HepG2 (cell line): ENCODE measurements around the gene SRRM3. TPM values are rescaled to one million over a fixed set of nuclear protein-coding genes. Genes with fewer than 3 reads are reported as not detected.

ENCODE experiments used
- ATAC-seq: fragments of 200-7000 bp; cut with Tn5 transposase; 3 replicates; pipeline ENCODE4 v1.9.1; 2020; ENCODE audit warnings: mild to moderate bottlenecking, moderate library complexity
- BruUV-seq: library from RNA; stranded (reverse); fragments of 400-500 nt; replicated peaks from 2 replicates; lab custom pipeline; 2021; lab: Mats Ljungman, UMichigan
- CTCF ChIA-PET: fragments of 300-600 bp; formaldehyde crosslinking; extraction: SDS; loops from one replicate; lab custom pipeline; 2021; ENCODE audit warnings: low total read pairs, inconsistent platforms, low intra/inter-chr PET ratio; lab: Yijun Ruan, JAX
- POLR2A ChIA-PET: fragments of 350-600 bp; sonication (Branson Sonifier 250); formaldehyde crosslinking; loops from one replicate; lab custom pipeline; 2020; ENCODE audit warnings: antibody characterized with exemption, inconsistent platforms; lab: Yijun Ruan, JAX
- DNase-seq: peaks from one replicate; pipeline ENCODE4 v3.0.0-alpha.2; 2015; ENCODE audit warnings: low spot score
- FAIRE-seq: peaks from 3 replicates; lab custom pipeline; 2011; peaks lifted over from hg19 to GRCh38; lab: Jason Lieb, UNC
- H2AFZ ChIP-seq: one replicate; pipeline ENCODE4 v1.6.1; 2011; ENCODE audit warnings: low read length, inconsistent platforms
- H3K27ac ChIP-seq: fragments of 300-600 bp; 3 replicates; pipeline ENCODE4 v1.8.0; 2011; ENCODE audit warnings: mixed run types, mild to moderate bottlenecking, mixed read lengths, low read length, inconsistent platforms; ENCODE audit not compliant: insufficient read depth; ENCODE audit errors: extremely low read length
- H3K27me3 ChIP-seq, 2 experiments: fragments of 200-600 bp in 1 of 2; 2 replicates in 1 of 2; 3 replicates in 1 of 2; pipeline versions ENCODE4 v1.6.0 to v1.8.0; 2011; ENCODE audit warnings: low read length in 2 of 2, mild to moderate bottlenecking in 2 of 2, moderate library complexity in 2 of 2, inconsistent platforms in 1 of 2; ENCODE audit not compliant: insufficient read depth in 2 of 2, control insufficient read depth in 1 of 2
- H3K36me3 ChIP-seq, 2 experiments: fragments of 200-600 bp in 1 of 2; replicated peaks in 1 of 2; 2 replicates in 1 of 2; 3 replicates in 1 of 2; pipeline versions ENCODE4 v1.5.1 to v1.8.0; 2011; ENCODE audit warnings: low read length in 2 of 2, inconsistent platforms in 1 of 2; ENCODE audit not compliant: insufficient read depth in 2 of 2, control insufficient read depth in 1 of 2
- H3K4me1 ChIP-seq: 2 replicates; pipeline ENCODE4 v1.5.1; 2012; ENCODE audit warnings: low read length, inconsistent platforms; ENCODE audit not compliant: insufficient read depth
- H3K4me2 ChIP-seq: 2 replicates; pipeline ENCODE4 v1.6.0; 2011; ENCODE audit warnings: low read depth, low read length, inconsistent platforms
- H3K4me3 ChIP-seq, 3 experiments: fragments of 200-600 bp in 1 of 3; sonication (generic), shearing (Covaris generic) in 1 of 3; replicated peaks in 1 of 3; 2 replicates each; pipeline ENCODE4 v1.5.1; 2011 to 2016; ENCODE audit warnings: low read length in 3 of 3, inconsistent platforms in 2 of 3, low read depth in 2 of 3, mild to moderate bottlenecking in 2 of 3, control low read depth in 1 of 3, mixed read lengths in 1 of 3; ENCODE audit not compliant: insufficient read depth in 1 of 3
- H3K79me2 ChIP-seq: one replicate; pipeline ENCODE4 v1.6.1; 2011; ENCODE audit warnings: low read length, inconsistent platforms; ENCODE audit not compliant: insufficient read depth
- H3K9ac ChIP-seq: 2 replicates; pipeline ENCODE4 v1.6.0; 2011; ENCODE audit warnings: mild to moderate bottlenecking, low read depth, low read length, inconsistent platforms; ENCODE audit not compliant: insufficient read depth
- H3K9me3 ChIP-seq: 2 replicates; pipeline ENCODE4 v1.5.1; 2012; ENCODE audit warnings: mild to moderate bottlenecking, low read length
- H4K20me1 ChIP-seq: 2 replicates; pipeline ENCODE4 v1.6.0; 2011; ENCODE audit warnings: inconsistent platforms, mild to moderate bottlenecking, low read length, moderate library complexity; ENCODE audit not compliant: insufficient read depth
- BCL6 ChIP-seq: IDR thresholded peaks from 2 replicates; pipeline ENCODE4 v1.6.1; 2016; ENCODE audit warnings: missing genetic modification reagents, missing compliant biosample characterization
- HCFC1 ChIP-seq: fragments of 150-350 bp; IDR thresholded peaks from 2 replicates; pipeline ENCODE4 v1.6.1; 2014; ENCODE audit warnings: low read depth, low read length
- MEF2D ChIP-seq: sonication (generic); formaldehyde crosslinking; IDR thresholded peaks from 2 replicates; pipeline ENCODE4 v1.5.1; 2020; ENCODE audit warnings: mild to moderate bottlenecking, missing genetic modification reagents
- SUZ12 ChIP-seq: fragments of 150-350 bp; IDR thresholded peaks from 2 replicates; pipeline ENCODE4 v1.6.1; 2014; ENCODE audit warnings: low read depth, low read length
- TCF12 ChIP-seq, 2 experiments: fragments of 450-650 bp in 1 of 2; sonication (generic) in 1 of 2; formaldehyde crosslinking in 1 of 2; IDR thresholded peaks; 2 replicates each; pipeline versions ENCODE4 v1.6.1 to v1.8.0; 2017 to 2022; ENCODE audit warnings: antibody characterized with exemption in 1 of 2, mild to moderate bottlenecking in 1 of 2, missing genetic modification reagents in 1 of 2, moderate library complexity in 1 of 2
- ZEB1 ChIP-seq: IDR thresholded peaks from 2 replicates; pipeline ENCODE4 v1.6.1; 2012; ENCODE audit warnings: mild to moderate bottlenecking, low read depth, inconsistent platforms; ENCODE audit not compliant: insufficient replicate concordance
- ZKSCAN5 ChIP-seq: sonication (generic); formaldehyde crosslinking; IDR thresholded peaks from 2 replicates; pipeline ENCODE4 v1.5.1; 2020; ENCODE audit warnings: mild to moderate bottlenecking, missing genetic modification reagents
- ZNF460 ChIP-seq: sonication (generic); formaldehyde crosslinking; IDR thresholded peaks from 2 replicates; pipeline ENCODE4 v1.5.1; 2020; ENCODE audit warnings: missing genetic modification reagents, mild to moderate bottlenecking, borderline replicate concordance
- ZNF878 ChIP-seq: sonication (generic); formaldehyde crosslinking; IDR thresholded peaks from 2 replicates; pipeline ENCODE4 v1.8.1; 2023; ENCODE audit warnings: mild to moderate bottlenecking, missing genetic modification reagents, moderate library complexity
- WGBS: methylation state at CpG from one replicate; pipeline ENCODE4 v1.1.6; 2017; ENCODE audit warnings: low lambda C conversion rate; 5-methylcytosine and 5-hydroxymethylcytosine counted together
- in situ Hi-C: cut with HindIII; loops from 2 replicates; pipeline ENCODE4 v1.10.0; 2017; ENCODE audit warnings: low pct_unique_long_range_greater_than_20kb; ENCODE audit not compliant: extremely low pct_ligation_motif_present
- intact Hi-C: fragments of 100-400 bp; cut with micrococcal nuclease; formaldehyde crosslinking; loops from one replicate; pipeline ENCODE4 v1.10.0; 2022; ENCODE audit not compliant: unreplicated experiment
- polyA plus RNA-seq, 8 experiments: library from polyadenylated mRNA; depleted of rRNA in 3 of 8; stranded (reverse) in 7 of 8; unstranded in 1 of 8; fragments of >200 nt; fragmentation: Illumina TruSeq in 4 of 8; extraction: Trizol in 4 of 8; gene quantifications; 2 replicates each; pipeline versions ENCODE4 v1.2.1 to v1.2.3, GENCODE V29; 2011 to 2016; ENCODE audit warnings: low read depth in 4 of 8, missing spikeins in 1 of 8, mixed read lengths in 1 of 8; ENCODE audit not compliant: insufficient read depth in 1 of 8
- total RNA-seq, 5 experiments: library from RNA; depleted of rRNA; stranded (reverse); fragments of >200 nt; fragmentation: Illumina TruSeq; extraction: Trizol; gene quantifications; 2 replicates each; pipeline ENCODE4 v1.2.3, GENCODE V29; 2016; ENCODE audit warnings: low read depth in 1 of 5
- TF ChIP-seq, protein P1 (sequence below): sonication (generic); formaldehyde crosslinking; IDR thresholded peaks from 2 replicates; pipeline ENCODE4 v1.8.0; 2022; ENCODE audit warnings: mild to moderate bottlenecking, missing genetic modification reagents, moderate library complexity
- TF ChIP-seq, protein P2 (sequence below), 2 experiments: sonication (generic) in 1 of 2; formaldehyde crosslinking in 1 of 2; IDR thresholded peaks; 2 replicates each; pipeline versions ENCODE4 v1.5.1 to v1.6.1; 2011 to 2020; ENCODE audit warnings: borderline replicate concordance in 1 of 2, low read depth in 1 of 2, low read length in 1 of 2, mild to moderate bottlenecking in 1 of 2, missing genetic modification reagents in 1 of 2, moderate library complexity in 1 of 2

The SRRM3 gene
- total and polyA plus RNA-seq, 2 of the 13 experiments (the other 11 are each of a cell fraction or from before 2014, with no cell fraction given), result 0.13 to 0.54 TPM

DNA sequence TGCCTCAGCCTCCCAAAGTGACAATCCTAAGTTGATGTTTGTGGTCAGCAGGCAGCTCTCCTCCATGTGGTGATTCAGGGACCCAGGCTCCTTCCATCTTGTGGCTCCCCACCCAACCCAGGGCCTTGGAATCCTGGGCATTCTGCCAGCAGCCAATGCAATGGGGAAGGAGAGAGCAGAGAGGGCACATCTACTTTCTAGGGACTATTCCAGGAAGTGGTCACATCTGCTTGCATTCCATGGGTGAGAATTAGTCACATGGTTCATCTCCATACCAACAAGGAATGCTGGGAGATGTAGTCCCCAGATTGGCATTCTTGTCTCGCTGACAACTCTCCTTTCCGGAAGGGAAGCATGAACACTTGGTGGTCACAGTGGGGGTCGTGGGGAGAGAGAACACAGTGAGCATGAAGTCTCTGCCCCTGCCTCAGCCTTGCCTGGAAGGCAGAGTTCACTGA, 9.9 kb upstream of the SRRM3 start (continued):
- TF ChIP-seq ZEB1, result no peak
- TF ChIP-seq, protein P1, sequence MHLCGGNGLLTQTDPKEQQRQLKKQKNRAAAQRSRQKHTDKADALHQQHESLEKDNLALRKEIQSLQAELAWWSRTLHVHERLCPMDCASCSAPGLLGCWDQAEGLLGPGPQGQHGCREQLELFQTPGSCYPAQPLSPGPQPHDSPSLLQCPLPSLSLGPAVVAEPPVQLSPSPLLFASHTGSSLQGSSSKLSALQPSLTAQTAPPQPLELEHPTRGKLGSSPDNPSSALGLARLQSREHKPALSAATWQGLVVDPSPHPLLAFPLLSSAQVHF (CRISPR knock-in tag), result no peak
- peak; percentile 51; the same call in 1 of the 2 replicates for TF ChIP-seq HCFC1
- no peak for TF ChIP-seq ZNF878 (CRISPR knock-in tag)
- TF ChIP-seq, protein P2, sequence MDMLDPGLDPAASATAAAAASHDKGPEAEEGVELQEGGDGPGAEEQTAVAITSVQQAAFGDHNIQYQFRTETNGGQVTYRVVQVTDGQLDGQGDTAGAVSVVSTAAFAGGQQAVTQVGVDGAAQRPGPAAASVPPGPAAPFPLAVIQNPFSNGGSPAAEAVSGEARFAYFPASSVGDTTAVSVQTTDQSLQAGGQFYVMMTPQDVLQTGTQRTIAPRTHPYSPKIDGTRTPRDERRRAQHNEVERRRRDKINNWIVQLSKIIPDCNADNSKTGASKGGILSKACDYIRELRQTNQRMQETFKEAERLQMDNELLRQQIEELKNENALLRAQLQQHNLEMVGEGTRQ (IDR thresholded peaks at IDR 0.05; ENCODE audit: low read depth, low read length), result no peak
- TF ChIP-seq, protein P2 (CRISPR knock-in tag; IDR thresholded peaks at IDR 0.05; ENCODE audit: borderline replicate concordance), result peak; percentile 68; the same call in 1 of the 2 replicates
- TF ChIP-seq BCL6 (CRISPR knock-in tag), result peak; percentile 69
- TF ChIP-seq MEF2D (CRISPR knock-in tag), result no peak
- TF ChIP-seq TCF12 (IDR thresholded peaks at IDR 0.05), result no peak
- no peak for TF ChIP-seq TCF12 (CRISPR knock-in tag; IDR thresholded peaks at IDR 0.05)
- 0 out of 2 replicates have a peak, but pooled peaks have one; percentile 6 for TF ChIP-seq SUZ12

DNA sequence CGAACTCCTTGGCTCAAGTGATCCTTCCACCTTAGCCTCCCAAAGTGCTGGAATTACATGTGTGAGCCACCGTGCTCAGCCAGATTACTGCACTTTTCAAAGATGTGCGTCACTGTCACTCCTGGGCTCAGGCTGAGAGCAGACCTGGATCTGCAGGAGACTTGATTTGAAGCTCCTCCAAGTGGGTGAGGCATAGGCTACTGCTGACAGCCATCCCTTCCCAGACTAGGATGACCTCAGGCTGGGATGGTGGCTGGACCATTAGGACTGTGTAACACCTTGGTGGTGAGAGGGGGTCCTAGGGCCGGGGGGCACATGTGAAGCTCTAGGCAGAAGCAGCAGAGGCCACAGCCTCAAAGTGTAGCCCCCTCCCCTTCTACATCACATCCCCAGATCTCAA, 8.2 kb upstream of the SRRM3 start:
- FAIRE-seq, result no peak
- intact Hi-C loops, result no loop called here
- no peak for ATAC-seq
- Histone ChIP-seq H3K9me3 (no peaks in the 10 kb centered on the region), H2AFZ (no peak overlapping the region), H3K27ac (no peak overlapping the region), H3K79me2 (no peaks in the 10 kb centered on the region), H3K27me3 (peaks cover 0 to 4% of the 10 kb centered on the region in 2 experiments; a peak in 3 of 5 replicates), H3K36me3 (no peaks in the 10 kb centered on the region), H3K4me1 (peaks cover 6% of the 10 kb centered on the region), H3K9ac (no peak overlapping the region), H4K20me1 (no peaks in the 10 kb centered on the region), H3K4me2 (no peak overlapping the region), H3K4me3 (no peak overlapping the region)
- no peak for DNase-seq
- CTCF ChIA-PET, result no interaction called here
- in situ Hi-C loops, result no loop called here
- no TSS peak for BruUV-seq
- no peak for TF ChIP-seq ZKSCAN5 (CRISPR knock-in tag)
- TF ChIP-seq ZNF460 (CRISPR knock-in tag), result 0 out of 2 replicates have a peak, but pooled peaks have one; percentile 14
- POLR2A ChIA-PET, result no interaction called here
- WGBS, result 21% methylated on average over 2 of the region's 4 CpGs
